ENCODE results near the gene RASAL1. TPM values are rescaled to one million over a fixed set of nuclear protein-coding genes. Genes with fewer than 3 reads are reported as not detected.

The RASAL1 gene
- total RNA-seq, 1 donor: not detected

GRCh38 chr12:113057565-113058485 lies 77.7 kb downstream of the RASAL1 start:
- DNase-seq (ENCODE audit: insufficient read length, low spot score, missing footprints): peak; percentile 71
- Histone ChIP-seq H3K27me3 (ENCODE audit: insufficient read depth, low read length) (peaks cover 37% of the 10 kb centered on the region), H3K4me3 (ENCODE audit: insufficient read depth, low read length) (no peak overlapping the region), H3K4me1 (ENCODE audit: insufficient read depth, low read length) (no peaks in the 10 kb centered on the region), H3K79me2 (ENCODE audit: insufficient read depth, low read length) (no peaks in the 10 kb centered on the region), H3K36me3 (ENCODE audit: insufficient read depth, low read length) (no peaks in the 10 kb centered on the region), H3K4me2 (ENCODE audit: insufficient read depth, low read length) (no peak overlapping the region), H2AFZ (ENCODE audit: low read length) (no peak overlapping the region), H3K27ac (ENCODE audit: low read depth, low read length) (no peak overlapping the region), H4K20me1 (ENCODE audit: insufficient read depth, low read length) (no peaks in the 10 kb centered on the region), H3K9me3 (ENCODE audit: low read depth, low read length) (no peaks in the 10 kb centered on the region)
- no peak for TF ChIP-seq CTCF (IDR thresholded peaks at IDR 0.05; ENCODE audit: extremely low read depth, low read depth, low read length)

GRCh38 chr12:113056631-113057488 lies 78.7 kb downstream of the RASAL1 start, which contains the start of gene DTX1:
TSS of gene DTX1 (plus strand) at chr12:113056730. CDS start at chr12:113058193, 1,463 bp downstream.
- no peaks in the 10 kb centered on the region for H4K20me1 ChIP-seq (ENCODE audit: insufficient read depth, low read length)
- no peak within 1 kb of the TSS for H2AFZ ChIP-seq (ENCODE audit: low read length)
- TF ChIP-seq CTCF (IDR thresholded peaks at IDR 0.05; ENCODE audit: extremely low read depth, low read depth, low read length): no peak
- no peak within 1 kb of the TSS for H3K27ac ChIP-seq (ENCODE audit: low read depth, low read length)
- no peak within 1 kb of the TSS for H3K4me2 ChIP-seq (ENCODE audit: insufficient read depth, low read length)
- peak; percentile 87 for DNase-seq (ENCODE audit: insufficient read length, low spot score, missing footprints)
- H3K79me2 ChIP-seq (ENCODE audit: insufficient read depth, low read length): no peaks in the 10 kb centered on the region
- H3K36me3 ChIP-seq (ENCODE audit: insufficient read depth, low read length): no peaks in the 10 kb centered on the region
- peak within 1 kb of the TSS; percentile 13 for H3K4me3 ChIP-seq (ENCODE audit: insufficient read depth, low read length)
- no peaks in the 10 kb centered on the region for H3K4me1 ChIP-seq (ENCODE audit: insufficient read depth, low read length)
- peaks cover 37% of the 10 kb centered on the region for H3K27me3 ChIP-seq (ENCODE audit: insufficient read depth, low read length)
- no peaks in the 10 kb centered on the region for H3K9me3 ChIP-seq (ENCODE audit: low read depth, low read length)

- Histone ChIP-seq H3K4me1 (ENCODE audit: insufficient read depth, low read length) (no peaks in the 10 kb centered on the region), H3K27me3 (ENCODE audit: insufficient read depth, low read length) (peaks cover 37% of the 10 kb centered on the region), H3K36me3 (ENCODE audit: insufficient read depth, low read length) (no peaks in the 10 kb centered on the region), H3K4me3 (ENCODE audit: insufficient read depth, low read length) (no peak overlapping the region), H2AFZ (ENCODE audit: low read length) (no peak overlapping the region), H3K9me3 (ENCODE audit: low read depth, low read length) (no peaks in the 10 kb centered on the region), H3K27ac (ENCODE audit: low read depth, low read length) (no peak overlapping the region), H4K20me1 (ENCODE audit: insufficient read depth, low read length) (no peaks in the 10 kb centered on the region), H3K79me2 (ENCODE audit: insufficient read depth, low read length) (no peaks in the 10 kb centered on the region), H3K4me2 (ENCODE audit: insufficient read depth, low read length) (no peak overlapping the region)
- no peak for TF ChIP-seq CTCF (IDR thresholded peaks at IDR 0.05; ENCODE audit: extremely low read depth, low read depth, low read length)
- no peak for DNase-seq (ENCODE audit: insufficient read length, low spot score, missing footprints)
These were observed 79.3 kb downstream of the RASAL1 start for GRCh38 chr12:113056381-113056630.

All from osteoblast (primary cell).